Endothelial cell of umbilical vein (primary cell): Measurements from ENCODE around the gene WIPF3. TPM values are rescaled to one million over a fixed set of nuclear protein-coding genes. Genes with fewer than 3 reads are reported as not detected.

Source experiments
- BruUV-seq: library from RNA; stranded (reverse); fragments of 400-500 nt; replicated peaks from 2 replicates; lab custom pipeline; 2021; lab: Mats Ljungman, UMichigan
- CTCF ChIA-PET: fragments of 300-600, 350-600 bp; sonication (Branson Sonifier 250); formaldehyde crosslinking; loops from one replicate; lab custom pipeline; 2021; ENCODE audit warnings: antibody characterized with exemption, inconsistent platforms; lab: Charles Lee
- POLR2A ChIA-PET: fragments of 300-600, 350-600 bp; sonication (Branson Sonifier 250); formaldehyde crosslinking; loops from one replicate; lab custom pipeline; 2021; ENCODE audit warnings: antibody characterized with exemption, inconsistent platforms; lab: Charles Lee
- DNase-seq: peaks from one replicate; pipeline ENCODE4 v3.0.0-alpha.2; 2011; ENCODE audit warnings: low read depth, low spot score
- FAIRE-seq: peaks from 2 replicates; lab custom pipeline; 2011; peaks lifted over from hg19 to GRCh38; lab: Jason Lieb, UNC
- H2AFZ ChIP-seq: 2 replicates; pipeline ENCODE4 v1.6.0; 2012; ENCODE audit warnings: low read depth, low read length, control low read depth, inconsistent platforms
- H3K27ac ChIP-seq: 2 replicates; pipeline ENCODE4 v1.5.1; 2011; ENCODE audit warnings: low read depth, mild to moderate bottlenecking, control low read depth, low read length, moderate library complexity; ENCODE audit not compliant: insufficient read depth
- H3K27me3 ChIP-seq, 2 experiments: 2 replicates each; pipeline versions ENCODE4 v1.6.0 to v1.6.1; 2011; ENCODE audit warnings: low read length in 2 of 2, mixed read lengths in 1 of 2; ENCODE audit not compliant: control insufficient read depth in 2 of 2, insufficient read depth in 2 of 2
- H3K36me3 ChIP-seq, 2 experiments: 2 replicates in 1 of 2; 3 replicates in 1 of 2; pipeline ENCODE4 v1.5.1; 2011; ENCODE audit warnings: low read length in 2 of 2, mild to moderate bottlenecking in 1 of 2, moderate library complexity in 1 of 2; ENCODE audit not compliant: control insufficient read depth in 2 of 2, insufficient read depth in 2 of 2; ENCODE audit errors: extremely low read depth in 1 of 2
- H3K4me1 ChIP-seq: 3 replicates; pipeline ENCODE4 v1.5.1; 2011; ENCODE audit warnings: mild to moderate bottlenecking, low read length; ENCODE audit not compliant: control insufficient read depth, insufficient read depth; ENCODE audit errors: extremely low read depth
- H3K4me2 ChIP-seq: 2 replicates; pipeline ENCODE4 v1.6.1; 2011; ENCODE audit warnings: low read length, control low read depth, mixed read lengths; ENCODE audit not compliant: insufficient read depth
- H3K4me3 ChIP-seq, 3 experiments: fragments of 200-600 bp in 1 of 3; sonication (generic), shearing (Covaris generic) in 1 of 3; replicated peaks in 1 of 3; 2 replicates each; pipeline ENCODE4 v1.5.1; 2011 to 2016; ENCODE audit warnings: control low read depth in 3 of 3, low read length in 3 of 3, mild to moderate bottlenecking in 2 of 3, inconsistent platforms in 1 of 3, low read depth in 1 of 3, moderate library complexity in 1 of 3; ENCODE audit not compliant: insufficient read depth in 1 of 3
- H3K79me2 ChIP-seq: 2 replicates; pipeline ENCODE4 v1.6.0; 2012; ENCODE audit warnings: low read length, inconsistent platforms; ENCODE audit not compliant: control insufficient read depth, insufficient read depth
- H3K9ac ChIP-seq: replicated peaks from 2 replicates; pipeline ENCODE3; 2011; ENCODE audit warnings: low read length, control low read depth; ENCODE audit not compliant: insufficient read depth; ENCODE audit errors: extremely low read depth
- H3K9me1 ChIP-seq: replicated peaks from 3 replicates; pipeline ENCODE4 v1.6.0; 2011; ENCODE audit warnings: mild to moderate bottlenecking, low read length; ENCODE audit not compliant: control insufficient read depth, insufficient read depth; ENCODE audit errors: extremely low read depth
- H3K9me3 ChIP-seq: replicated peaks from 2 replicates; pipeline ENCODE4 v1.5.1; 2012; ENCODE audit warnings: low read length, inconsistent platforms; ENCODE audit not compliant: control insufficient read depth, insufficient read depth
- H4K20me1 ChIP-seq: replicated peaks from 2 replicates; pipeline ENCODE3; 2011; ENCODE audit warnings: mild to moderate bottlenecking, low read length; ENCODE audit not compliant: control insufficient read depth, insufficient read depth; ENCODE audit errors: extremely low read depth
- CTCF ChIP-seq, 2 donors: IDR thresholded peaks; 1 replicate in 1 of 2; 2 replicates in 1 of 2; pipeline ENCODE4 v1.5.1; 2011; ENCODE audit warnings: low read length in 2 of 2, mild to moderate bottlenecking in 2 of 2, moderate library complexity in 2 of 2, control low read depth in 1 of 2, inconsistent platforms in 1 of 2, low read depth in 1 of 2; ENCODE audit not compliant: insufficient read depth in 1 of 2; ENCODE audit errors: extremely low read depth in 1 of 2
- FOS ChIP-seq: IDR thresholded peaks from 2 replicates; pipeline ENCODE4 v1.6.1; 2011; ENCODE audit warnings: mild to moderate bottlenecking, low read length, moderate library complexity, borderline replicate concordance; ENCODE audit not compliant: insufficient read depth
- GATA2 ChIP-seq: IDR thresholded peaks from 2 replicates; pipeline ENCODE4 v1.7.0; 2011; ENCODE audit warnings: low read depth, mild to moderate bottlenecking, moderate library complexity, mixed read lengths, low read length; ENCODE audit not compliant: insufficient read length, insufficient read depth
- MAX ChIP-seq: IDR thresholded peaks from 2 replicates; pipeline ENCODE4 v1.6.1; 2011; ENCODE audit not compliant: insufficient read depth, insufficient read length
- MYC ChIP-seq: IDR thresholded peaks from one replicate; pipeline ENCODE4 v1.6.1; 2011; ENCODE audit warnings: mild to moderate bottlenecking, low read depth, low read length
- POLR2A ChIP-seq: IDR thresholded peaks from 2 replicates; pipeline ENCODE4 v1.6.1; 2012; ENCODE audit warnings: low read depth, mild to moderate bottlenecking, control low read depth, low read length
- POLR2AphosphoS5 ChIP-seq: IDR thresholded peaks from 2 replicates; pipeline ENCODE4 v1.6.1; 2012; ENCODE audit warnings: low read depth, mild to moderate bottlenecking, control low read depth, low read length, moderate library complexity; ENCODE audit not compliant: insufficient read depth
- dilution Hi-C: fragments of 300-500 bp; cut with MboI; formaldehyde crosslinking; loops from one replicate; pipeline ENCODE4 v1.15.0; 2019; ENCODE audit warnings: low sequenced_read_pairs; ENCODE audit not compliant: extremely low pct_ligation_motif_present
- intact Hi-C: fragments of 100-400 bp; cut with micrococcal nuclease; formaldehyde crosslinking; loops from one replicate; pipeline ENCODE4 v1.10.0; 2022
- polyA plus RNA-seq, 4 experiments: library from polyadenylated mRNA; depleted of rRNA in 3 of 4; stranded (reverse) in 3 of 4; unstranded in 1 of 4; fragments of >200 nt; gene quantifications; 2 replicates each; pipeline versions ENCODE4 v1.2.1 to v1.2.3, GENCODE V29; 2011 to 2012; ENCODE audit warnings: missing spikeins in 1 of 4
- total RNA-seq: library from RNA; stranded (reverse); gene quantifications from 2 replicates; pipeline ENCODE4 v1.2.3, GENCODE V29; 2021

WIPF3 gene
- total and polyA plus RNA-seq, 2 donors (not counting 3 experiments of a cell fraction or from before 2014, with no cell fraction given) = 0.01 to 0.35 TPM

- no peak overlapping the region for H3K27ac ChIP-seq
- H3K9me1 ChIP-seq = no peaks in the 10 kb centered on the region
- DNase-seq (no peak), FAIRE-seq (no peak)
- TF ChIP-seq FOS (no peak), MAX (no peak), GATA2 (no peak), CTCF (IDR thresholded peaks at IDR 0.05; ENCODE audit: extremely low read depth in 1 of 2, insufficient read depth in 1 of 2, low read depth in 1 of 2, low read length in 2 of 2) (no peak), MYC (no peak), POLR2AphosphoS5 (no peak), POLR2A (no peak)
- H4K20me1 ChIP-seq = no peaks in the 10 kb centered on the region
- no peaks in the 10 kb centered on the region for H3K9me3 ChIP-seq
- H3K4me2 ChIP-seq = no peak overlapping the region
- H3K4me1 ChIP-seq = no peaks in the 10 kb centered on the region
- CTCF ChIA-PET = no interaction called here
- POLR2A ChIA-PET = no interaction called here
- peaks cover 0 to 8% of the 10 kb centered on the region in 2 experiments for H3K27me3 ChIP-seq
- intact Hi-C loops = no loop called here
- dilution Hi-C loops = no loop called here
- H3K4me3 ChIP-seq = no peak overlapping the region
- no peaks in the 10 kb centered on the region for H3K79me2 ChIP-seq
- H2AFZ ChIP-seq = no peak overlapping the region
- no TSS peak for BruUV-seq
- H3K36me3 ChIP-seq = no peaks in the 10 kb centered on the region
- no peak overlapping the region for H3K9ac ChIP-seq
Observed at GRCh38 chr7:29892231-29892630, 85.9 kb downstream of the WIPF3 start.
